HCT116 (cell line): Measurements from ENCODE around the gene HDAC5. TPM values are rescaled to one million over a fixed set of nuclear protein-coding genes. Genes with fewer than 3 reads are reported as not detected.

Source experiments
- ATAC-seq: fragments of 200-7000 bp; cut with Tn5 transposase; 2 replicates; pipeline ENCODE4 v1.9.1; 2020; ENCODE audit warnings: mild to moderate bottlenecking, moderate library complexity
- BruUV-seq: library from RNA; stranded (reverse); fragments of 400-500 nt; replicated peaks from 2 replicates; lab custom pipeline; 2021; lab: Mats Ljungman, UMichigan
- CTCF ChIA-PET: fragments of 300-600 bp; sonication (Branson Sonifier 250); formaldehyde crosslinking; loops from one replicate; lab custom pipeline; 2021; ENCODE audit warnings: antibody characterized with exemption; lab: Charles Lee
- POLR2A ChIA-PET: fragments of 300-600, 350-600 bp; sonication (Branson Sonifier 250); formaldehyde crosslinking; loops from one replicate; lab custom pipeline; 2021; ENCODE audit warnings: antibody characterized with exemption; lab: Charles Lee
- RAD21 ChIA-PET, 2 experiments: fragments of 300-600 bp; sonication (Branson Sonifier 250); formaldehyde crosslinking; loops; one replicate each; lab custom pipeline; 2023; ENCODE audit warnings: low total read pairs in 2 of 2; ENCODE audit not compliant: uncharacterized antibody in 2 of 2, unreplicated experiment in 2 of 2, low non-redundant PET in 1 of 2; lab: Charles Lee
- DNase-seq: peaks from one replicate; pipeline ENCODE4 v3.0.0-alpha.2; 2010; ENCODE audit warnings: low read depth, low spot score
- H2AFZ ChIP-seq: fragments of 200-600 bp; shearing (Covaris generic), sonication (generic); 2 replicates; pipeline ENCODE4 v1.6.1; 2017; ENCODE audit warnings: low read depth, mixed run types, mixed read lengths, antibody characterized with exemption, low read length; ENCODE audit not compliant: poor library complexity, severe bottlenecking
- H3K27ac ChIP-seq: 2 replicates; pipeline ENCODE4 v1.5.1; 2012; ENCODE audit warnings: low read depth, low read length
- H3K27me3 ChIP-seq: fragments of 200-600 bp; sonication (generic); 2 replicates; pipeline ENCODE4 v1.6.1; 2016; ENCODE audit warnings: mixed run types, low read length, mixed read lengths; ENCODE audit not compliant: insufficient read depth
- H3K36me3 ChIP-seq, 2 experiments: fragments of 200-500 bp in 1 of 2; fragments of 200-600 bp in 1 of 2; sonication (Bioruptor generic) in 1 of 2; sonication (generic) in 1 of 2; 2 replicates each; pipeline versions ENCODE4 v1.5.1 to v1.6.1; 2014 to 2016; ENCODE audit warnings: low read length in 2 of 2, inconsistent platforms in 1 of 2, mixed read lengths in 1 of 2, mixed run types in 1 of 2; ENCODE audit not compliant: insufficient read depth in 2 of 2, control insufficient read depth in 1 of 2
- H3K4me1 ChIP-seq, 2 experiments: fragments of 200-600 bp in 1 of 2; sonication (generic) in 1 of 2; 2 replicates each; pipeline versions ENCODE4 v1.5.1 to v1.6.1; 2012 to 2017; ENCODE audit warnings: low read length in 2 of 2, inconsistent platforms in 1 of 2, mild to moderate bottlenecking in 1 of 2, mixed read lengths in 1 of 2, mixed run types in 1 of 2, moderate library complexity in 1 of 2; ENCODE audit not compliant: insufficient read depth in 2 of 2, control insufficient read depth in 1 of 2
- H3K4me2 ChIP-seq: fragments of 200-600 bp; sonication (generic); 2 replicates; pipeline ENCODE4 v1.6.1; 2017; ENCODE audit warnings: mixed run types, low read length, mixed read lengths
- H3K4me3 ChIP-seq, 2 experiments: fragments of 200-600 bp in 1 of 2; sonication (generic) in 1 of 2; replicated peaks in 1 of 2; 2 replicates each; pipeline ENCODE4 v1.5.1; 2011 to 2016; ENCODE audit warnings: low read length in 2 of 2, control low read depth in 1 of 2, low read depth in 1 of 2, mild to moderate bottlenecking in 1 of 2, mixed read lengths in 1 of 2, mixed run types in 1 of 2
- H3K79me2 ChIP-seq: fragments of 200-600 bp; sonication (generic); 2 replicates; pipeline ENCODE4 v1.6.1; 2017; ENCODE audit warnings: mild to moderate bottlenecking, mixed run types, low read length, moderate library complexity, mixed read lengths; ENCODE audit not compliant: insufficient read depth
- H3K9ac ChIP-seq: fragments of 200-600 bp; sonication (generic); 2 replicates; pipeline ENCODE4 v1.6.1; 2016; ENCODE audit warnings: low read length, mixed read lengths
- H3K9me2 ChIP-seq: fragments of 200-600 bp; sonication (generic), shearing (Covaris generic); 2 replicates; pipeline ENCODE4 v1.6.1; 2017; ENCODE audit warnings: mixed run types, mild to moderate bottlenecking, moderate library complexity; ENCODE audit not compliant: insufficient read depth
- H3K9me3 ChIP-seq, 2 experiments: fragments of 200-500 bp in 1 of 2; fragments of 200-600 bp in 1 of 2; sonication (Bioruptor generic) in 1 of 2; sonication (generic) in 1 of 2; 2 replicates each; pipeline ENCODE4 v1.6.1; 2014 to 2017; ENCODE audit warnings: low read length in 2 of 2, mixed read lengths in 2 of 2, inconsistent platforms in 1 of 2, low read depth in 1 of 2, mild to moderate bottlenecking in 1 of 2, mixed run types in 1 of 2, moderate library complexity in 1 of 2; ENCODE audit not compliant: control insufficient read depth in 1 of 2, insufficient read depth in 1 of 2
- H4K20me1 ChIP-seq: fragments of 200-600 bp; sonication (generic), shearing (Covaris generic); 2 replicates; pipeline ENCODE4 v1.6.1; 2017; ENCODE audit warnings: mixed run types, mild to moderate bottlenecking, moderate library complexity; ENCODE audit not compliant: insufficient read depth
- CBX3 ChIP-seq: IDR thresholded peaks from 2 replicates; pipeline ENCODE4 v1.6.1; 2012; ENCODE audit warnings: low read depth
- EGR1 ChIP-seq: IDR thresholded peaks from 2 replicates; pipeline ENCODE4 v1.6.1; 2012; ENCODE audit warnings: low read depth
- ELF1 ChIP-seq: IDR thresholded peaks from 2 replicates; pipeline ENCODE4 v1.6.1; 2012; ENCODE audit warnings: low read depth, borderline replicate concordance
- EZH2 ChIP-seq: fragments of 200-600 bp; sonication (generic); IDR thresholded peaks from 2 replicates; pipeline ENCODE4 v1.6.1; 2017; ENCODE audit warnings: antibody characterized with exemption, mixed run types
- EZH2phosphoT487 ChIP-seq: fragments of 200-600 bp; IDR thresholded peaks from 2 replicates; pipeline ENCODE4 v1.6.1; 2018; ENCODE audit warnings: antibody characterized with exemption, borderline replicate concordance
- JUND ChIP-seq: IDR thresholded peaks from 2 replicates; pipeline ENCODE4 v1.6.1; 2012
- POLR2A ChIP-seq: IDR thresholded peaks from 2 replicates; pipeline ENCODE4 v1.7.0; 2011; ENCODE audit warnings: borderline replicate concordance; ENCODE audit not compliant: insufficient read depth, insufficient read length; ENCODE audit errors: extremely low read depth
- POLR2AphosphoS5 ChIP-seq: IDR thresholded peaks from 2 replicates; pipeline ENCODE4 v1.6.1; 2011; ENCODE audit warnings: mild to moderate bottlenecking, low read depth, low read length, moderate library complexity
- RAD21 ChIP-seq: IDR thresholded peaks from 2 replicates; pipeline ENCODE4 v1.6.1; 2012; ENCODE audit warnings: low read depth, mild to moderate bottlenecking
- SP1 ChIP-seq: IDR thresholded peaks from 2 replicates; pipeline ENCODE4 v1.6.1; 2012; ENCODE audit warnings: low read depth
- SRF ChIP-seq: IDR thresholded peaks from 2 replicates; pipeline ENCODE4 v1.6.1; 2012; ENCODE audit warnings: low read depth
- TCF7L2 ChIP-seq: IDR thresholded peaks from 2 replicates; pipeline ENCODE4 v1.7.0; 2011; ENCODE audit warnings: borderline replicate concordance, inconsistent platforms; ENCODE audit not compliant: insufficient read depth, insufficient read length; ENCODE audit errors: extremely low read depth
- YY1 ChIP-seq: IDR thresholded peaks from 2 replicates; pipeline ENCODE4 v1.6.1; 2011; ENCODE audit warnings: low read length, low read depth, moderate library complexity, mild to moderate bottlenecking; ENCODE audit not compliant: insufficient replicate concordance; ENCODE audit errors: extremely low read depth
- ZFX ChIP-seq: fragments of 450-650 bp; IDR thresholded peaks from 2 replicates; pipeline ENCODE4 v1.6.1; 2017
- ZNF274 ChIP-seq: fragments of 200-500 bp; sonication (Bioruptor generic); IDR thresholded peaks from 2 replicates; pipeline ENCODE4 v1.6.1; 2014; ENCODE audit warnings: mild to moderate bottlenecking, low read depth, low read length, inconsistent platforms
- intact Hi-C: fragments of 100-400 bp; cut with micrococcal nuclease; formaldehyde crosslinking; loops from 2 replicates; pipeline ENCODE4 v1.10.0; 2022
- total RNA-seq: library from RNA; stranded (reverse); gene quantifications from one replicate; pipeline ENCODE4 v1.2.1, GENCODE V29; 2021; ENCODE audit not compliant: unreplicated experiment
- TF ChIP-seq, protein P1 (sequence below): IDR thresholded peaks from 2 replicates; pipeline ENCODE4 v1.6.1; 2012; ENCODE audit warnings: low read depth
- TF ChIP-seq, protein P2 (sequence below): IDR thresholded peaks from 2 replicates; pipeline ENCODE4 v1.6.1; 2012
- TF ChIP-seq, protein P3 (sequence below): IDR thresholded peaks from 2 replicates; pipeline ENCODE4 v1.6.1; 2012
- TF ChIP-seq, protein P4 (sequence below): IDR thresholded peaks from 2 replicates; pipeline ENCODE4 v1.6.1; 2011; ENCODE audit warnings: mild to moderate bottlenecking, low read length, moderate library complexity; ENCODE audit not compliant: insufficient replicate concordance; ENCODE audit errors: extremely low read depth
- TF ChIP-seq, protein P5 (sequence below), 3 experiments: fragments of 200-600 bp in 1 of 3; sonication (generic) in 1 of 3; IDR thresholded peaks in 2 of 3; conservative IDR thresholded peaks in 1 of 3; 2 replicates each; pipeline ENCODE4 v1.5.1; 2012 to 2017; ENCODE audit warnings: low read depth in 2 of 3, low read length in 2 of 3, antibody characterized with exemption in 1 of 3, borderline replicate concordance in 1 of 3, control low read depth in 1 of 3, mild to moderate bottlenecking in 1 of 3, mixed read lengths in 1 of 3, mixed run types in 1 of 3, moderate library complexity in 1 of 3; ENCODE audit not compliant: insufficient read depth in 1 of 3

The HDAC5 gene
- total RNA-seq, 1 experiment from 2014 or later: 32.9 TPM

DNA sequence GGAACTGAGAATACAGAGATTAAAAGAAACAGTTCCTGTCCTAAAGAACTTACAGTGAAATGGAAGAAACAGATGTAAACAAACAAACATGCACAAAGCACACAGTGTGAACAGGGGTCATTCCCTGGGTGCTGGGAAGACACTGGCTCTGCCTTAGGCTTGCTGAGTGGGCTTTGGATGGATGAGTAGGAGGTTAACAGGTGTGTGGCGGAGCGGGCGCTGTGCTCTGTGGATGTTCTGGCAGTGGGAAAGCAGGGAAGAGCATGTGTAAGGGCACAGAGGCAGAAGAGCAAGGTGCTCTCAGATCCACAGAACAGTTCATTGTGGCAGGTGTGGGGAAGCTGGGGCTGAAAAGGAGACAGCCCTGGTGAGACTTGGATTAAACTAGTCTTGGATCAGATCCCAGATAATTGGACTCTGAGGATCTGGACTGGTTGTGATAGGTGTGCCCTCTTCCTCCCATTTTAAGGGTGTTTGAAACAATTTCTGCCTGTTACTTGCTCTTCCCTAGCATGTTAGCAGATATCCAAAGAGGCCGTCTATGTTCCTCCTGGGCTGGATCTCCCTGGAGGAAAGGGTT, 26.4 kb upstream of the HDAC5 start:
- H3K4me3 ChIP-seq: no peak overlapping the region
- peaks cover 0 to 9% of the 10 kb centered on the region in 2 experiments; a peak in 1 of 4 replicates for H3K4me1 ChIP-seq
- CTCF ChIA-PET: interaction anchor here (1.0 to 1.4 kb wide), 5 partner anchors 11 to 177 kb away, joined by 3 to 8 read pairs (median 4); no protein-coding TSS in a partner anchor
- H2AFZ ChIP-seq: no peak overlapping the region
- RAD21 ChIA-PET: no interaction called here
- no peak overlapping the region for H3K4me2 ChIP-seq
- H3K27ac ChIP-seq: no peak overlapping the region
- TF ChIP-seq, protein P1, sequence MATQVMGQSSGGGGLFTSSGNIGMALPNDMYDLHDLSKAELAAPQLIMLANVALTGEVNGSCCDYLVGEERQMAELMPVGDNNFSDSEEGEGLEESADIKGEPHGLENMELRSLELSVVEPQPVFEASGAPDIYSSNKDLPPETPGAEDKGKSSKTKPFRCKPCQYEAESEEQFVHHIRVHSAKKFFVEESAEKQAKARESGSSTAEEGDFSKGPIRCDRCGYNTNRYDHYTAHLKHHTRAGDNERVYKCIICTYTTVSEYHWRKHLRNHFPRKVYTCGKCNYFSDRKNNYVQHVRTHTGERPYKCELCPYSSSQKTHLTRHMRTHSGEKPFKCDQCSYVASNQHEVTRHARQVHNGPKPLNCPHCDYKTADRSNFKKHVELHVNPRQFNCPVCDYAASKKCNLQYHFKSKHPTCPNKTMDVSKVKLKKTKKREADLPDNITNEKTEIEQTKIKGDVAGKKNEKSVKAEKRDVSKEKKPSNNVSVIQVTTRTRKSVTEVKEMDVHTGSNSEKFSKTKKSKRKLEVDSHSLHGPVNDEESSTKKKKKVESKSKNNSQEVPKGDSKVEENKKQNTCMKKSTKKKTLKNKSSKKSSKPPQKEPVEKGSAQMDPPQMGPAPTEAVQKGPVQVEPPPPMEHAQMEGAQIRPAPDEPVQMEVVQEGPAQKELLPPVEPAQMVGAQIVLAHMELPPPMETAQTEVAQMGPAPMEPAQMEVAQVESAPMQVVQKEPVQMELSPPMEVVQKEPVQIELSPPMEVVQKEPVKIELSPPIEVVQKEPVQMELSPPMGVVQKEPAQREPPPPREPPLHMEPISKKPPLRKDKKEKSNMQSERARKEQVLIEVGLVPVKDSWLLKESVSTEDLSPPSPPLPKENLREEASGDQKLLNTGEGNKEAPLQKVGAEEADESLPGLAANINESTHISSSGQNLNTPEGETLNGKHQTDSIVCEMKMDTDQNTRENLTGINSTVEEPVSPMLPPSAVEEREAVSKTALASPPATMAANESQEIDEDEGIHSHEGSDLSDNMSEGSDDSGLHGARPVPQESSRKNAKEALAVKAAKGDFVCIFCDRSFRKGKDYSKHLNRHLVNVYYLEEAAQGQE: no peak
- TF ChIP-seq, protein P2, sequence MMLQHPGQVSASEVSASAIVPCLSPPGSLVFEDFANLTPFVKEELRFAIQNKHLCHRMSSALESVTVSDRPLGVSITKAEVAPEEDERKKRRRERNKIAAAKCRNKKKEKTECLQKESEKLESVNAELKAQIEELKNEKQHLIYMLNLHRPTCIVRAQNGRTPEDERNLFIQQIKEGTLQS: no peak
- no peak for TF ChIP-seq ZFX
- TF ChIP-seq SP1: no peak
- no peak for TF ChIP-seq TCF7L2
- TF ChIP-seq, protein P3, sequence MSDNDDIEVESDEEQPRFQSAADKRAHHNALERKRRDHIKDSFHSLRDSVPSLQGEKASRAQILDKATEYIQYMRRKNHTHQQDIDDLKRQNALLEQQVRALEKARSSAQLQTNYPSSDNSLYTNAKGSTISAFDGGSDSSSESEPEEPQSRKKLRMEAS: no peak
- TF ChIP-seq POLR2A: no peak
- no peak for TF ChIP-seq RAD21
- TF ChIP-seq SRF: no peak
- TF ChIP-seq EGR1: no peak
- no peak for TF ChIP-seq EZH2
- TF ChIP-seq, protein P4, sequence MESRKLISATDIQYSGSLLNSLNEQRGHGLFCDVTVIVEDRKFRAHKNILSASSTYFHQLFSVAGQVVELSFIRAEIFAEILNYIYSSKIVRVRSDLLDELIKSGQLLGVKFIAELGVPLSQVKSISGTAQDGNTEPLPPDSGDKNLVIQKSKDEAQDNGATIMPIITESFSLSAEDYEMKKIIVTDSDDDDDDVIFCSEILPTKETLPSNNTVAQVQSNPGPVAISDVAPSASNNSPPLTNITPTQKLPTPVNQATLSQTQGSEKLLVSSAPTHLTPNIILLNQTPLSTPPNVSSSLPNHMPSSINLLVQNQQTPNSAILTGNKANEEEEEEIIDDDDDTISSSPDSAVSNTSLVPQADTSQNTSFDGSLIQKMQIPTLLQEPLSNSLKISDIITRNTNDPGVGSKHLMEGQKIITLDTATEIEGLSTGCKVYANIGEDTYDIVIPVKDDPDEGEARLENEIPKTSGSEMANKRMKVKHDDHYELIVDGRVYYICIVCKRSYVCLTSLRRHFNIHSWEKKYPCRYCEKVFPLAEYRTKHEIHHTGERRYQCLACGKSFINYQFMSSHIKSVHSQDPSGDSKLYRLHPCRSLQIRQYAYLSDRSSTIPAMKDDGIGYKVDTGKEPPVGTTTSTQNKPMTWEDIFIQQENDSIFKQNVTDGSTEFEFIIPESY: no peak
- TF ChIP-seq CBX3: no peak
- TF ChIP-seq, protein P5, sequence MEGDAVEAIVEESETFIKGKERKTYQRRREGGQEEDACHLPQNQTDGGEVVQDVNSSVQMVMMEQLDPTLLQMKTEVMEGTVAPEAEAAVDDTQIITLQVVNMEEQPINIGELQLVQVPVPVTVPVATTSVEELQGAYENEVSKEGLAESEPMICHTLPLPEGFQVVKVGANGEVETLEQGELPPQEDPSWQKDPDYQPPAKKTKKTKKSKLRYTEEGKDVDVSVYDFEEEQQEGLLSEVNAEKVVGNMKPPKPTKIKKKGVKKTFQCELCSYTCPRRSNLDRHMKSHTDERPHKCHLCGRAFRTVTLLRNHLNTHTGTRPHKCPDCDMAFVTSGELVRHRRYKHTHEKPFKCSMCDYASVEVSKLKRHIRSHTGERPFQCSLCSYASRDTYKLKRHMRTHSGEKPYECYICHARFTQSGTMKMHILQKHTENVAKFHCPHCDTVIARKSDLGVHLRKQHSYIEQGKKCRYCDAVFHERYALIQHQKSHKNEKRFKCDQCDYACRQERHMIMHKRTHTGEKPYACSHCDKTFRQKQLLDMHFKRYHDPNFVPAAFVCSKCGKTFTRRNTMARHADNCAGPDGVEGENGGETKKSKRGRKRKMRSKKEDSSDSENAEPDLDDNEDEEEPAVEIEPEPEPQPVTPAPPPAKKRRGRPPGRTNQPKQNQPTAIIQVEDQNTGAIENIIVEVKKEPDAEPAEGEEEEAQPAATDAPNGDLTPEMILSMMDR (IDR thresholded peaks at IDR 0.05 in 2 of 3, conservative IDR thresholded peaks at IDR 0.05 in 1 of 3; ENCODE audit: borderline replicate concordance in 1 of 3, insufficient read depth in 1 of 3, low read depth in 2 of 3, low read length in 2 of 3): no peak
- TF ChIP-seq EZH2phosphoT487: no peak
- TF ChIP-seq POLR2AphosphoS5: no peak
- no peak for TF ChIP-seq JUND
- no peak for TF ChIP-seq ELF1
- TF ChIP-seq YY1: no peak
- no peak for TF ChIP-seq ZNF274
- peaks cover 7 to 37% of the 10 kb centered on the region in 2 experiments for H3K36me3 ChIP-seq
- no peaks in the 10 kb centered on the region for H4K20me1 ChIP-seq
- H3K9me2 ChIP-seq: no peaks in the 10 kb centered on the region
- no peak for DNase-seq
- no peak for ATAC-seq
- H3K9ac ChIP-seq: no peak overlapping the region
- H3K79me2 ChIP-seq: peaks cover 45% of the 10 kb centered on the region
- intact Hi-C loops: no loop called here
- no TSS peak for BruUV-seq
- no peaks in the 10 kb centered on the region for H3K9me3 ChIP-seq
- POLR2A ChIA-PET: no interaction called here
- no peaks in the 10 kb centered on the region for H3K27me3 ChIP-seq
